Dedifferentiated amniotic fluid mesenchymal stem cell (primary cell): ENCODE results near the gene PLSCR1.
"Not testable (repeated sequence)": the region's sequence is repeated elsewhere in the genome, so short reads cannot be mapped to it uniquely, and the experiment has no call there.

Experiments
- DNase-seq: peaks from one replicate; pipeline ENCODE4 v3.0.0-alpha.2; 2016; ENCODE audit errors: extremely low spot score

The PLSCR1 gene

GRCh38 chr3:146513386-146514051 lies 30.9 kb downstream of the PLSCR1 start:
- DNase-seq, result no peak

- no peak for DNase-seq
Observed at GRCh38 chr3:146511402-146512134, 32.8 kb downstream of the PLSCR1 start.

- DNase-seq, result no peak
Observed at GRCh38 chr3:146507331-146508120, 36.9 kb downstream of the PLSCR1 start.

GRCh38 chr3:146505516-146505915 lies 38.9 kb downstream of the PLSCR1 start:
- no peak for DNase-seq

- DNase-seq, result no peak
Observed at GRCh38 chr3:146504498-146505197, 39.8 kb downstream of the PLSCR1 start.

- DNase-seq, result peak; percentile 59
Observed at GRCh38 chr3:146503461-146504202, 40.8 kb downstream of the PLSCR1 start.

GRCh38 chr3:146502887-146503460 lies 41.4 kb downstream of the PLSCR1 start:
- no peak for DNase-seq

GRCh38 chr3:146501752-146502151 lies 42.7 kb downstream of the PLSCR1 start:
- no peak for DNase-seq

GRCh38 chr3:146499701-146500100 lies 44.7 kb downstream of the PLSCR1 start:
- no peak for DNase-seq

- DNase-seq, result no peak
Observed at GRCh38 chr3:146498002-146498736, 46.2 kb downstream of the PLSCR1 start.

- not testable (repeated sequence) for DNase-seq
Observed at GRCh38 chr3:146497145-146497843, 47.1 kb downstream of the PLSCR1 start.

- DNase-seq, result no peak
Observed at GRCh38 chr3:146496726-146497125, 47.7 kb downstream of the PLSCR1 start.

- DNase-seq, result no peak
Observed at GRCh38 chr3:146496251-146496650, 48.2 kb downstream of the PLSCR1 start.

GRCh38 chr3:146493761-146494160 lies 50.6 kb downstream of the PLSCR1 start:
- DNase-seq, result no peak

- DNase-seq, result no peak
Observed at GRCh38 chr3:146493221-146493620, 51.2 kb downstream of the PLSCR1 start.

GRCh38 chr3:146491303-146491702 lies 53.1 kb downstream of the PLSCR1 start:
- DNase-seq, result no peak

- no peak for DNase-seq
Observed at GRCh38 chr3:146485297-146485696, 59.1 kb downstream of the PLSCR1 start.

- no peak for DNase-seq
Observed at GRCh38 chr3:146476094-146476740, 68.2 kb downstream of the PLSCR1 start.

- not testable (repeated sequence) for DNase-seq
Observed at GRCh38 chr3:146474976-146475375, 69.4 kb downstream of the PLSCR1 start.
